GM12891 (cell line): Measurements from ENCODE around the gene PLIN3.
"Not testable (repeated sequence)": the region's sequence is repeated elsewhere in the genome, so short reads cannot be mapped to it uniquely, and the experiment has no call there.

Source experiments
- POLR2A ChIP-seq: IDR thresholded peaks from 2 replicates; pipeline ENCODE4 v1.6.1; 2011; ENCODE audit warnings: low read depth, low read length, control low read depth
- POLR2AphosphoS5 ChIP-seq: IDR thresholded peaks from 2 replicates; pipeline ENCODE4 v1.6.1; 2011; ENCODE audit warnings: low read depth, low read length, control low read depth
- SPI1 ChIP-seq: IDR thresholded peaks from 2 replicates; pipeline ENCODE4 v1.6.1; 2011; ENCODE audit warnings: low read depth, low read length, control low read depth

DNA sequence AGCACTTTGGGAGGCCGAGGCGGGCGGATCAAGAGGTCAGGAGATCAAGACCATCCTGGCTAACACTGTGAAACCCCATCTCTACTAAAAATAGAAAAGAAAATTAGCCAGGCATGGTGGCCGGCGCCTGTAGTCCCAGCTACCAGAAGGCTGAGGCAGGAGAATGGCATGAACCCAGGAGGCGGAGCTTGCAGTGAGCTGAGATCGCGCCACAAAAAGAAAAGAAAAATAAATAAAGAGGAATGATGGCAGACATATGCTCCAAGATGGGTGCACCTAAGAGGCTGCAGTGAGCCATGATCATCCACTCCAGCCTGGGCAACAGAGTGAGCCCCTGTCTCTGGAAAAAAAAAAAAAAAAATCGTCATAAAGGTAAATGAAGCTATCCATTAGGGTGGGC lies 21.5 kb downstream of the PLIN3 start:
- not testable (repeated sequence) for TF ChIP-seq POLR2A, POLR2AphosphoS5, SPI1
